ENCODE data around the gene CDKAL1. TPM values are rescaled to one million over a fixed set of nuclear protein-coding genes. Genes with fewer than 3 reads are reported as not detected.

CDKAL1 gene
- total RNA-seq, 5 donors from 2014 or later (not counting 1 experiment from before 2014, with no cell fraction given), result 18.8 to 29.9 (median 20.5) TPM

- Histone ChIP-seq H3K27me3 (replicated peaks in 1 of 2; ENCODE audit: control insufficient read depth in 2 of 2, extremely low read depth in 1 of 2, insufficient read depth in 2 of 2, low read length in 1 of 2) (no peaks in the 10 kb centered on the region), H3K9me3 (peaks cover 4% of the 10 kb centered on the region), H3K36me3 (ENCODE audit: control insufficient read depth in 2 of 2, extremely low read depth in 1 of 2, insufficient read depth in 1 of 2, low read length in 1 of 2) (no peaks in the 10 kb centered on the region), H3K4me1 (ENCODE audit: control insufficient read depth in 1 of 2, extremely low read depth in 1 of 2, insufficient read depth in 2 of 2, low read length in 2 of 2) (no peaks in the 10 kb centered on the region), H3K27ac (ENCODE audit: low read length) (no peak overlapping the region), H3K4me3 (ENCODE audit: control insufficient read depth in 1 of 2, extremely low read depth in 1 of 2, low read length in 1 of 2) (no peak overlapping the region)
- ChIA-PET POLR2A (interaction anchor here (0.6 to 0.7 kb wide), 2 partner anchors 25 to 67 kb away, joined by 3 read pairs; no protein-coding TSS in a partner anchor), CTCF (no interaction called here)
- H3K4me3 Mint-ChIP-seq, result no peak overlapping the region
- WGBS (ENCODE audit: insufficient coverage), result 100% methylated on average over 2 of the region's 3 CpGs
- no peak for DNase-seq
- H3K4me1 Mint-ChIP-seq, result peaks cover 0 to 4% (median 0%) of the 10 kb centered on the region in 3 donors
- H3K36me3 Mint-ChIP-seq, result peaks cover 61% of the 10 kb centered on the region
- H3K9me3 Mint-ChIP-seq, result peaks cover 7 to 26% (median 19%) of the 10 kb centered on the region in 3 donors
- no peak for ATAC-seq (replicated peaks in 1 of 4)
- no peaks in the 10 kb centered on the region for H3K27me3 Mint-ChIP-seq
- no peak overlapping the region for H3K27ac Mint-ChIP-seq
These were observed 272.4 kb downstream of the CDKAL1 start for GRCh38 chr6:20806669-20807068.

GRCh38 chr6:20808439-20808838 lies 274.2 kb downstream of the CDKAL1 start:
- POLR2A ChIA-PET, result no interaction called here
- Mint-ChIP-seq H3K9me3 (peaks cover 7 to 24% (median 23%) of the 10 kb centered on the region in 3 donors), H3K27me3 (no peaks in the 10 kb centered on the region), H3K4me3 (no peak overlapping the region), H3K36me3 (peaks cover 61% of the 10 kb centered on the region), H3K4me1 (peaks cover 0 to 4% (median 0%) of the 10 kb centered on the region in 3 donors), H3K27ac (no peak overlapping the region)
- ATAC-seq (replicated peaks in 1 of 4), result no peak
- peaks cover 7% of the 10 kb centered on the region for H3K9me3 ChIP-seq
- CTCF ChIA-PET, result no interaction called here
- DNase-seq, result no peak
- no peak overlapping the region for H3K4me3 ChIP-seq (ENCODE audit: control insufficient read depth in 1 of 2, extremely low read depth in 1 of 2, low read length in 1 of 2)
- H3K36me3 ChIP-seq (ENCODE audit: control insufficient read depth in 2 of 2, extremely low read depth in 1 of 2, insufficient read depth in 1 of 2, low read length in 1 of 2), result no peaks in the 10 kb centered on the region
- H3K27me3 ChIP-seq (replicated peaks in 1 of 2; ENCODE audit: control insufficient read depth in 2 of 2, extremely low read depth in 1 of 2, insufficient read depth in 2 of 2, low read length in 1 of 2), result no peaks in the 10 kb centered on the region
- 100% methylated on average over 1 of the region's 2 CpGs for WGBS (ENCODE audit: insufficient coverage)
- H3K4me1 ChIP-seq (ENCODE audit: control insufficient read depth in 1 of 2, extremely low read depth in 1 of 2, insufficient read depth in 2 of 2, low read length in 2 of 2), result no peaks in the 10 kb centered on the region
- no peak overlapping the region for H3K27ac ChIP-seq (ENCODE audit: low read length)

GRCh38 chr6:20808924-20809323 lies 274.7 kb downstream of the CDKAL1 start:
- Histone ChIP-seq H3K27me3 (replicated peaks in 1 of 2; ENCODE audit: control insufficient read depth in 2 of 2, extremely low read depth in 1 of 2, insufficient read depth in 2 of 2, low read length in 1 of 2) (no peaks in the 10 kb centered on the region), H3K27ac (ENCODE audit: low read length) (no peak overlapping the region), H3K9me3 (peaks cover 7% of the 10 kb centered on the region), H3K4me1 (ENCODE audit: control insufficient read depth in 1 of 2, extremely low read depth in 1 of 2, insufficient read depth in 2 of 2, low read length in 2 of 2) (no peaks in the 10 kb centered on the region), H3K36me3 (ENCODE audit: control insufficient read depth in 2 of 2, extremely low read depth in 1 of 2, insufficient read depth in 1 of 2, low read length in 1 of 2) (no peaks in the 10 kb centered on the region), H3K4me3 (ENCODE audit: control insufficient read depth in 1 of 2, extremely low read depth in 1 of 2, low read length in 1 of 2) (no peak overlapping the region)
- Mint-ChIP-seq H3K9me3 (peaks cover 7 to 25% (median 24%) of the 10 kb centered on the region in 3 donors), H3K4me3 (no peak overlapping the region), H3K27ac (no peak overlapping the region), H3K4me1 (peaks cover 0 to 4% (median 0%) of the 10 kb centered on the region in 3 donors), H3K36me3 (peaks cover 63% of the 10 kb centered on the region), H3K27me3 (no peaks in the 10 kb centered on the region)
- DNase-seq (no peak), ATAC-seq (replicated peaks in 1 of 4) (no peak)
- no CpG with 5 or more reads among the region's 2 CpGs for WGBS (ENCODE audit: insufficient coverage)
- POLR2A ChIA-PET, result no interaction called here
- CTCF ChIA-PET, result no interaction called here

- Mint-ChIP-seq H3K4me3 (no peak overlapping the region), H3K27ac (no peak overlapping the region), H3K36me3 (peaks cover 60% of the 10 kb centered on the region), H3K9me3 (peaks cover 4 to 16% (median 14%) of the 10 kb centered on the region in 3 donors), H3K4me1 (peaks cover 0 to 9% (median 5%) of the 10 kb centered on the region in 3 donors), H3K27me3 (no peaks in the 10 kb centered on the region)
- no peaks in the 10 kb centered on the region for H3K4me1 ChIP-seq (ENCODE audit: control insufficient read depth in 1 of 2, extremely low read depth in 1 of 2, insufficient read depth in 2 of 2, low read length in 2 of 2)
- H3K4me3 ChIP-seq (ENCODE audit: control insufficient read depth in 1 of 2, extremely low read depth in 1 of 2, low read length in 1 of 2), result no peak overlapping the region
- H3K27ac ChIP-seq (ENCODE audit: low read length), result no peak overlapping the region
- ChIA-PET CTCF (interaction anchor here in 1 of 2 donors (0.6 kb wide), 1 partner anchor 250 kb away, joined by 5 read pairs; no protein-coding TSS in a partner anchor), POLR2A (no interaction called here)
- DNase-seq (no peak), ATAC-seq (replicated peaks in 1 of 4) (no peak)
- H3K36me3 ChIP-seq (ENCODE audit: control insufficient read depth in 2 of 2, extremely low read depth in 1 of 2, insufficient read depth in 1 of 2, low read length in 1 of 2), result no peaks in the 10 kb centered on the region
- H3K9me3 ChIP-seq, result peaks cover 7% of the 10 kb centered on the region
- H3K27me3 ChIP-seq (replicated peaks in 1 of 2; ENCODE audit: control insufficient read depth in 2 of 2, extremely low read depth in 1 of 2, insufficient read depth in 2 of 2, low read length in 1 of 2), result no peaks in the 10 kb centered on the region
- 100% methylated on average over 1 of the region's 3 CpGs for WGBS (ENCODE audit: insufficient coverage)
These were observed 276.5 kb downstream of the CDKAL1 start for GRCh38 chr6:20810727-20811108.

- POLR2A ChIA-PET, result no interaction called here
- Histone ChIP-seq H3K27ac (ENCODE audit: low read length) (no peak overlapping the region), H3K36me3 (ENCODE audit: control insufficient read depth in 2 of 2, extremely low read depth in 1 of 2, insufficient read depth in 1 of 2, low read length in 1 of 2) (no peaks in the 10 kb centered on the region), H3K9me3 (peaks cover 7% of the 10 kb centered on the region), H3K4me1 (ENCODE audit: control insufficient read depth in 1 of 2, extremely low read depth in 1 of 2, insufficient read depth in 2 of 2, low read length in 2 of 2) (no peaks in the 10 kb centered on the region), H3K4me3 (ENCODE audit: control insufficient read depth in 1 of 2, extremely low read depth in 1 of 2, low read length in 1 of 2) (no peak overlapping the region), H3K27me3 (replicated peaks in 1 of 2; ENCODE audit: control insufficient read depth in 2 of 2, extremely low read depth in 1 of 2, insufficient read depth in 2 of 2, low read length in 1 of 2) (no peaks in the 10 kb centered on the region)
- Mint-ChIP-seq H3K27ac (no peak overlapping the region), H3K36me3 (peaks cover 58% of the 10 kb centered on the region), H3K4me1 (peaks cover 0 to 9% (median 5%) of the 10 kb centered on the region in 3 donors), H3K9me3 (peaks cover 0 to 11% (median 9%) of the 10 kb centered on the region in 3 donors), H3K4me3 (no peak overlapping the region), H3K27me3 (no peaks in the 10 kb centered on the region)
- DNase-seq (no peak), ATAC-seq (replicated peaks in 1 of 4) (no peak)
- 80% methylated on average over 1 of the region's 6 CpGs for WGBS (ENCODE audit: insufficient coverage)
- CTCF ChIA-PET, result no interaction called here
These were observed 277.0 kb downstream of the CDKAL1 start for GRCh38 chr6:20811109-20811761.

GRCh38 chr6:20812776-20813175 lies 278.5 kb downstream of the CDKAL1 start:
- no peak for DNase-seq
- WGBS (ENCODE audit: insufficient coverage), result no CpG with 5 or more reads among the region's 2 CpGs
- ATAC-seq (replicated peaks in 1 of 4), result no peak
- H3K36me3 ChIP-seq (ENCODE audit: control insufficient read depth in 2 of 2, extremely low read depth in 1 of 2, insufficient read depth in 1 of 2, low read length in 1 of 2), result no peaks in the 10 kb centered on the region
- H3K9me3 Mint-ChIP-seq, result peaks cover 0 to 6% (median 3%) of the 10 kb centered on the region in 3 donors
- H3K27ac ChIP-seq (ENCODE audit: low read length), result no peak overlapping the region
- H3K27me3 Mint-ChIP-seq, result no peaks in the 10 kb centered on the region
- H3K4me3 Mint-ChIP-seq, result no peak overlapping the region
- H3K27me3 ChIP-seq (replicated peaks in 1 of 2; ENCODE audit: control insufficient read depth in 2 of 2, extremely low read depth in 1 of 2, insufficient read depth in 2 of 2, low read length in 1 of 2), result no peaks in the 10 kb centered on the region
- H3K4me3 ChIP-seq (ENCODE audit: control insufficient read depth in 1 of 2, extremely low read depth in 1 of 2, low read length in 1 of 2), result no peak overlapping the region
- ChIA-PET CTCF (no interaction called here), POLR2A (no interaction called here)
- H3K4me1 ChIP-seq (ENCODE audit: control insufficient read depth in 1 of 2, extremely low read depth in 1 of 2, insufficient read depth in 2 of 2, low read length in 2 of 2), result no peaks in the 10 kb centered on the region
- peaks cover 55% of the 10 kb centered on the region for H3K36me3 Mint-ChIP-seq
- no peak overlapping the region for H3K27ac Mint-ChIP-seq
- peaks cover 2% of the 10 kb centered on the region for H3K9me3 ChIP-seq
- H3K4me1 Mint-ChIP-seq, result peaks cover 0 to 9% (median 5%) of the 10 kb centered on the region in 3 donors

All from T-cell (primary cell).